Stomach smooth muscle (tissue), 2 donors: ENCODE data around the gene STAG3.
"Not testable (repeated sequence)": the region's sequence is repeated elsewhere in the genome, so short reads cannot be mapped to it uniquely, and the experiment has no call there.

ENCODE experiments used
- H3K27ac ChIP-seq: one replicate; pipeline ENCODE4 v1.7.0; 2013; ENCODE audit warnings: mild to moderate bottlenecking, low read length, inconsistent platforms
- H3K27me3 ChIP-seq, 2 donors: one replicate each; pipeline ENCODE4 v1.7.0; 2013; ENCODE audit warnings: low read length in 2 of 2; ENCODE audit not compliant: insufficient read depth in 2 of 2, control insufficient read depth in 1 of 2
- H3K36me3 ChIP-seq, 2 donors: one replicate each; pipeline ENCODE4 v1.7.0; 2013; ENCODE audit warnings: low read length in 2 of 2; ENCODE audit not compliant: control insufficient read depth in 2 of 2, insufficient read depth in 2 of 2
- H3K4me1 ChIP-seq: one replicate; pipeline ENCODE4 v1.7.0; 2013; ENCODE audit warnings: low read length; ENCODE audit not compliant: control insufficient read depth, insufficient read depth
- H3K4me3 ChIP-seq, 2 donors: one replicate each; pipeline ENCODE4 v1.7.0; 2013; ENCODE audit warnings: low read length in 2 of 2
- H3K9ac ChIP-seq, 2 donors: one replicate each; pipeline ENCODE4 v1.7.0; 2013; ENCODE audit warnings: low read length in 2 of 2, mild to moderate bottlenecking in 1 of 2
- H3K9me3 ChIP-seq, 2 donors: one replicate each; pipeline ENCODE4 v1.7.0; 2013; ENCODE audit warnings: low read length in 2 of 2; ENCODE audit not compliant: control insufficient read depth in 2 of 2
- donor health status: healthy.
- donor health status: Pancreatic carcinoma.

The STAG3 gene

DNA sequence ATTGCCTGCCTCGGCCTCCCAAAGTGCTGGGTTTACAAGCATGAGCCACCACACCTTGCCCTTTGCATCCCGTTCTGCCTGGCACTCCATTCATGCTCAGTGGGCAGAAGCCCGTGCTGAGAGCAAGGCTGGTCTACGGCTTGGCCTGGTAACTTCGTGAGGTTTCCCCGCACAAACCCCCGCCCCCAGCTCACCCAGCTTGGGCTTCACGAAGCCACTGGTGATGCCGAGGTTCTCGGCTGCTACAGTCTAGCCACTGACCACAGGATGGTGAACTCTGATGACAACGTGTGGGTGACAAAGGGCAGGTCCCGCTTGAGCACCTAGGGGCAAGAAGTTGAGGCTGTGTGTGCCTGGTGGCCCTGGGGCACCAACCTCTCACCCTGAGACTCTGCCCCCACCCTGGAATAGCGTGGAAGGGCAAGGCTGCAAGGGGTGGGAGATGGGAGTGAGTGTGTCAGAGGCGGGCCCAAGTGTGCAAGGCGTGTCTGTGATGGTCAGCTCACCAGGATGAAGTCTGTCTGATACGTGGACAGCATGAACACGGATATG, 45.7 kb downstream of the STAG3 start:
- not testable (repeated sequence) for H3K36me3 ChIP-seq, H3K4me3 ChIP-seq, H3K4me1 ChIP-seq, H3K9me3 ChIP-seq, H3K27ac ChIP-seq, H3K9ac ChIP-seq, H3K27me3 ChIP-seq

DNA sequence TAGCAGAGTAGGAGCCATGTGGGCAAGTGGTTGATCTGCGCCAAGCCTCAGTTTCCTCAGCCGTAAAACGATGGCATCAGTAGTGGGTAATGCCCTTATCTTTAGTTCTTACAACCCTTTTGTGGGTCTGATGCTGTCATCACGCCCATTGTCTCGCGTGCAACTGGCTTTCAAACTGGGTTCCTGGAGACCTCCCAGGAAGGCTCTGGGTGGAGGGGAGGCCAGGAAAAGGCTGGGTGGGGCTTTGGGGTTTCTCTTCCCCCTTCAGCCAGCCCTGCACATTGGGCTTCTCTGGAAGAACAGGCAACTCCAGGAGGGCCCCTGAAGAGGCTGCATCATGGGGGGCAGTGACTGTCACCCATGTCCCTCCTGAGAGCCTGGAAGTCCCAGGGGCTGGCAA, 47.2 kb downstream of the STAG3 start:
- not testable (repeated sequence) for H3K36me3 ChIP-seq, H3K4me1 ChIP-seq, H3K4me3 ChIP-seq, H3K9me3 ChIP-seq, H3K27ac ChIP-seq, H3K27me3 ChIP-seq, H3K9ac ChIP-seq

DNA sequence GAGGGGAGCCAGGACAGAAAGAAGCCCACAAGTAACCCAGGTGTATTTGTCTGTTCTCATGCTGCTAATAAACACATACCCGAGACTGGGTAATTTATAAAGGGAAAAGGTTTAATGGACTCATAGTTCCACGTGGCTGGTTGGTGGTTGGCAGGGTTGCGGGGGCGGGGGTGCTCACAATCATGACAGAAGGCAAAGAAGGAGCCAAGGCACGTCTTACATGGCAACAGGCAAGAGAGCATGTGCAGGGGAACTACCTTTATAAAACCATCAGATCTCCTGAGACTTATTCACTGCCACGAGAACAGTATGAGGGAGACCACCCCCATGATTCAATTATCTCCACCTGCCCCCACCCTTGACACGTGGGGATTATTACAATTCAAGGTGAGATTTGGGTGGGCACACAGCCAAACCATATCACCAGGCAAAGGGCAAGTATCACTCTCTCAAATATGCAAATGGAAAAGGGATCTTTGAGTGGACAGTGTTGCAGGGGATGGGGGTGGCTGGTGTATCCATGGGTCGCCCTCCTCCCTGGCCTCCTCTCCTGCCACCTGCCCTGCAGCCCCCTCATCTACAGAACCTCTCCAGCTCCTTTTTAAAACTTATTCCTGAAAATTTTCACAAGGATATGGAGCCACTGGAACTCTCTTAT, 57.1 kb downstream of the STAG3 start:
- not testable (repeated sequence) for H3K36me3 ChIP-seq, H3K27me3 ChIP-seq, H3K9me3 ChIP-seq, H3K4me3 ChIP-seq, H3K9ac ChIP-seq, H3K4me1 ChIP-seq, H3K27ac ChIP-seq

DNA sequence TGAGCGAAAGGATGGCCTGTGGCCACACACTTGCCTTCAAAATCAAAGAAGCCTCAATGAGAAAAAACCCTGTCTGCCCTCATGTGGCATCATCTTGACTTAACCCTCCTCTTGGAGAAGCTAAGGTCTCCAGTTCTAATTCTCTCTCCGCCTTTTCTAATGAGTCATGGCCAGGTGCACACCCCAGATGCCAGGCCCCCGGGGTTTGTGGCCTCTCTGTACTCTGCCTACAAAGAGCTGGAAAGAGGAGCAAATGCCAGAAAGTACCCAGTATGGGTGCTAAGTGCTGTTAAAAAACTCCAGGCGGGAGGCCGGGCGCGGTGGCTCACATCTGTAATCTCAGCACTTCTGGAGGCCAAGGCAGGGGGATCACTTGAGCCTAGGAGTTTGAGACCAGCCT, 62.3 kb downstream of the STAG3 start:
- not testable (repeated sequence) for H3K4me1 ChIP-seq, H3K27me3 ChIP-seq, H3K27ac ChIP-seq

GRCh38 chr7:100243385-100243784, 65.7 kb downstream of the STAG3 start:
- not testable (repeated sequence) for H3K9me3 ChIP-seq, H3K27me3 ChIP-seq, H3K9ac ChIP-seq, H3K27ac ChIP-seq, H3K4me3 ChIP-seq, H3K4me1 ChIP-seq, H3K36me3 ChIP-seq

More for the DNA sequence above, 62.3 kb downstream of the STAG3 start:
- not testable (repeated sequence) for H3K9me3 ChIP-seq, H3K4me3 ChIP-seq, H3K9ac ChIP-seq, H3K36me3 ChIP-seq

- not testable (repeated sequence) for H3K9me3 ChIP-seq, H3K4me1 ChIP-seq, H3K4me3 ChIP-seq, H3K27me3 ChIP-seq, H3K27ac ChIP-seq, H3K36me3 ChIP-seq, H3K9ac ChIP-seq
Measured at GRCh38 chr7:100244988-100245605, 67.4 kb downstream of the STAG3 start.

GRCh38 chr7:100246121-100246864, 68.6 kb downstream of the STAG3 start:
- not testable (repeated sequence) for H3K9me3 ChIP-seq, H3K4me3 ChIP-seq, H3K27me3 ChIP-seq, H3K27ac ChIP-seq, H3K36me3 ChIP-seq, H3K4me1 ChIP-seq, H3K9ac ChIP-seq

DNA sequence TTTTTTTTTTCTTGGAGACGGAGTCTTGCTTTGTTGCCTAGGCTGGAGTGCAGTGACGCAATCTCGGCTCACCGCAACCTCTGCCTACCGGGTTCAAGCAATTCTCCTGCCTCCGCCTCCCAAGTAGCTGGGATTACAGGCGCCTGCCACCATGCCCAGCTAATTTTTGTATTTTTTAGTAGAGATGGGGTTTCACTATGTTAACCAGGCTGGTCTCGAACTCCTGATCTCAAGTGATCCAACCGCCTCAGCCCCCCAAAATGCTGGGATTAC, 69.1 kb downstream of the STAG3 start:
- H3K27ac ChIP-seq, H3K27me3 ChIP-seq, H3K4me3 ChIP-seq, H3K9me3 ChIP-seq, H3K4me1 ChIP-seq, H3K36me3 ChIP-seq, H3K9ac ChIP-seq: not testable (repeated sequence)

GRCh38 chr7:100247152-100247757, 69.5 kb downstream of the STAG3 start:
- no peak overlapping the region for H3K27ac ChIP-seq
- no peaks in the 10 kb centered on the region for H3K4me1 ChIP-seq
- H3K4me3 ChIP-seq = no peak overlapping the region
- H3K9ac ChIP-seq = no peak overlapping the region
- no peaks in the 10 kb centered on the region for H3K27me3 ChIP-seq
- no peaks in the 10 kb centered on the region for H3K9me3 ChIP-seq
- H3K36me3 ChIP-seq = no peaks in the 10 kb centered on the region

- Histone ChIP-seq H3K9me3 (no peaks in the 10 kb centered on the region), H3K4me3 (no peak overlapping the region), H3K36me3 (no peaks in the 10 kb centered on the region), H3K4me1 (no peaks in the 10 kb centered on the region), H3K27ac (no peak overlapping the region), H3K9ac (no peak overlapping the region), H3K27me3 (no peaks in the 10 kb centered on the region)
Measured at GRCh38 chr7:100248483-100248882, 70.8 kb downstream of the STAG3 start.

- H3K4me3 ChIP-seq = no peak overlapping the region
- H3K27ac ChIP-seq = no peak overlapping the region
- H3K27me3 ChIP-seq = no peaks in the 10 kb centered on the region
- no peaks in the 10 kb centered on the region for H3K36me3 ChIP-seq
- no peak overlapping the region for H3K9ac ChIP-seq
- no peaks in the 10 kb centered on the region for H3K4me1 ChIP-seq
- no peaks in the 10 kb centered on the region for H3K9me3 ChIP-seq
Measured at GRCh38 chr7:100257017-100257416, 79.3 kb downstream of the STAG3 start.
